Panc1 (cell line): ENCODE results near the gene F2R.

ENCODE experiments used
- CTCF ChIP-seq: fragments of 450-650 bp; IDR thresholded peaks from 2 replicates; pipeline ENCODE4 v1.5.1; 2017; ENCODE audit warnings: mild to moderate bottlenecking
- POLR2AphosphoS5 ChIP-seq: IDR thresholded peaks from 2 replicates; pipeline ENCODE4 v1.6.1; 2012; ENCODE audit warnings: mild to moderate bottlenecking, low read depth, low read length, moderate library complexity
- REST ChIP-seq, 2 experiments: IDR thresholded peaks; 2 replicates each; pipeline ENCODE4 v1.6.1; 2011 to 2012; ENCODE audit warnings: low read depth in 2 of 2, control low read depth in 1 of 2, low read length in 1 of 2, mild to moderate bottlenecking in 1 of 2, moderate library complexity in 1 of 2; ENCODE audit not compliant: insufficient read depth in 1 of 2
- SIN3A ChIP-seq: IDR thresholded peaks from 2 replicates; pipeline ENCODE4 v1.6.1; 2012; ENCODE audit warnings: low read depth, mild to moderate bottlenecking, low read length, moderate library complexity, borderline replicate concordance; ENCODE audit not compliant: insufficient read depth
- TCF7L2 ChIP-seq: IDR thresholded peaks from 2 replicates; pipeline ENCODE4 v1.6.1; 2011; ENCODE audit warnings: mild to moderate bottlenecking, low read depth, low read length, inconsistent platforms

- TF ChIP-seq CTCF (no peak), POLR2AphosphoS5 (no peak), REST (IDR thresholded peaks at IDR 0.05; ENCODE audit: insufficient read depth in 1 of 2, low read depth in 2 of 2, low read length in 1 of 2) (no peak), SIN3A (no peak), TCF7L2 (no peak)
Observed at GRCh38 chr5:76682387-76682786, 33.5 kb upstream of the F2R start.
